ENCODE data around the gene BACH2.

DNA sequence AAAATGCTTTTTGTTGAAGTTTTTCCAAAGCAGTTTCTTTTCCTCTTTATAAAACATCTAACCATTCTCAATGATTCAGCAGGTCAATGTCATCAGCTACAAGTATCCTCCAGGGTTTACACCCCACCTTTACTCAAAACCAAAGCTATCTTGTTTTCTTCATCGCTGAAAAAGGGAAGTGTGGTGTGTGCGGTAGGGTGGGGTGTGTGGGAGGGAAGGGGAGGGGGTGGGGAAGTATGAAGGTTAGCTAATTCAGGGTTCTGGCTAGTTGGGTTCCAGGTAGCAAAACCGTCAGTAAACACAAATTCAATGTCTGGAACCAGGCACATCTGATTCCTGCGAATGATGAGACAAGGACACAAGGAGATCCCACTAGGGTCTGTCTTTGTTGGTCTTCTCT, 212.8 kb downstream of the BACH2 start:
- TF ChIP-seq, protein P1, sequence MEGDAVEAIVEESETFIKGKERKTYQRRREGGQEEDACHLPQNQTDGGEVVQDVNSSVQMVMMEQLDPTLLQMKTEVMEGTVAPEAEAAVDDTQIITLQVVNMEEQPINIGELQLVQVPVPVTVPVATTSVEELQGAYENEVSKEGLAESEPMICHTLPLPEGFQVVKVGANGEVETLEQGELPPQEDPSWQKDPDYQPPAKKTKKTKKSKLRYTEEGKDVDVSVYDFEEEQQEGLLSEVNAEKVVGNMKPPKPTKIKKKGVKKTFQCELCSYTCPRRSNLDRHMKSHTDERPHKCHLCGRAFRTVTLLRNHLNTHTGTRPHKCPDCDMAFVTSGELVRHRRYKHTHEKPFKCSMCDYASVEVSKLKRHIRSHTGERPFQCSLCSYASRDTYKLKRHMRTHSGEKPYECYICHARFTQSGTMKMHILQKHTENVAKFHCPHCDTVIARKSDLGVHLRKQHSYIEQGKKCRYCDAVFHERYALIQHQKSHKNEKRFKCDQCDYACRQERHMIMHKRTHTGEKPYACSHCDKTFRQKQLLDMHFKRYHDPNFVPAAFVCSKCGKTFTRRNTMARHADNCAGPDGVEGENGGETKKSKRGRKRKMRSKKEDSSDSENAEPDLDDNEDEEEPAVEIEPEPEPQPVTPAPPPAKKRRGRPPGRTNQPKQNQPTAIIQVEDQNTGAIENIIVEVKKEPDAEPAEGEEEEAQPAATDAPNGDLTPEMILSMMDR (IDR thresholded peaks at IDR 0.05) = no peak
- TF ChIP-seq EZH2phosphoT487 (IDR thresholded peaks at IDR 0.05) (no peak), EZH2 (IDR thresholded peaks at IDR 0.05) (no peak)

Data from neural progenitor cell (in vitro differentiated cells).